Esophagus muscularis mucosa (tissue), 4 donors: Measurements from ENCODE around the gene KRT23. TPM values are rescaled to one million over a fixed set of nuclear protein-coding genes. Genes with fewer than 3 reads are reported as not detected.

Source experiments
- DNase-seq: peaks from one replicate; pipeline ENCODE4 v3.0.0-alpha.2; 2017; ENCODE audit errors: extremely low spot score
- H3K27ac ChIP-seq, 4 donors: fragments of 200-600 bp; sonication (generic); replicated peaks in 1 of 4; 1 replicate in 3 of 4; 2 replicates in 1 of 4; pipeline ENCODE4 v1.5.1; 2016 to 2019; ENCODE audit warnings: mild to moderate bottlenecking in 1 of 4
- H3K27me3 ChIP-seq, 4 donors: fragments of 200-600 bp; sonication (generic); one replicate each; pipeline versions ENCODE4 v1.5.1 to v1.6.0; 2016 to 2019
- H3K36me3 ChIP-seq, 4 donors: fragments of 200-600 bp; sonication (generic); one replicate each; pipeline ENCODE4 v1.5.1; 2016 to 2019
- H3K4me1 ChIP-seq, 4 donors: fragments of 200-600 bp; sonication (generic); one replicate each; pipeline ENCODE4 v1.5.1; 2016 to 2019
- H3K4me3 ChIP-seq, 4 donors: fragments of 200-600 bp; sonication (generic); 1 replicate in 2 of 4; 2 replicates in 2 of 4; pipeline ENCODE4 v1.5.1; 2016 to 2019; ENCODE audit warnings: mild to moderate bottlenecking in 4 of 4, moderate library complexity in 1 of 4
- H3K9me3 ChIP-seq, 4 donors: fragments of 200-600 bp; sonication (generic); 1 replicate in 3 of 4; 2 replicates in 1 of 4; pipeline ENCODE4 v1.5.1; 2016 to 2019
- CTCF ChIP-seq, 3 experiments: fragments of 200-600 bp in 2 of 3; fragments of 450-650 bp in 1 of 3; sonication (generic) in 2 of 3; IDR thresholded peaks; one replicate each; pipeline ENCODE4 v1.5.1; 2017 to 2019; ENCODE audit warnings: antibody characterized with exemption in 3 of 3, mild to moderate bottlenecking in 2 of 3, moderate library complexity in 1 of 3
- EP300 ChIP-seq: sonication (generic); formaldehyde crosslinking; IDR thresholded peaks from one replicate; pipeline ENCODE4 v1.6.1; 2017; ENCODE audit warnings: antibody characterized with exemption
- POLR2A ChIP-seq: fragments of 450-650 bp; IDR thresholded peaks from one replicate; pipeline ENCODE4 v1.6.1; 2017; ENCODE audit warnings: antibody characterized with exemption, moderate library complexity, mild to moderate bottlenecking, low read depth
- POLR2AphosphoS5 ChIP-seq, 2 donors: sonication (generic); formaldehyde crosslinking; IDR thresholded peaks; one replicate each; pipeline ENCODE4 v1.6.1; 2017; ENCODE audit warnings: antibody characterized with exemption in 2 of 2
- WGBS: methylation state at CpG from one replicate; pipeline ENCODE4 v1.1.5; 2018; 5-methylcytosine and 5-hydroxymethylcytosine counted together
- intact Hi-C: fragments of 100-400 bp; cut with DNase I; formaldehyde crosslinking; loops from one replicate; pipeline ENCODE4 v1.15.1; 2023
- total RNA-seq, 4 donors: library from RNA; depleted of rRNA; stranded (reverse); fragments of >200 nt; gene quantifications; one replicate each; pipeline versions ENCODE4 v1.1.0 to v1.2.1, GENCODE V29; 2016

Gene KRT23
- total RNA-seq, 4 donors from 2014 or later = 0.50 TPM; not detected in 3

- H3K27me3 ChIP-seq = no peaks in the 10 kb centered on the region
Measured at GRCh38 chr17:40878044-40878443, 59.4 kb downstream of the KRT23 start.

DNA sequence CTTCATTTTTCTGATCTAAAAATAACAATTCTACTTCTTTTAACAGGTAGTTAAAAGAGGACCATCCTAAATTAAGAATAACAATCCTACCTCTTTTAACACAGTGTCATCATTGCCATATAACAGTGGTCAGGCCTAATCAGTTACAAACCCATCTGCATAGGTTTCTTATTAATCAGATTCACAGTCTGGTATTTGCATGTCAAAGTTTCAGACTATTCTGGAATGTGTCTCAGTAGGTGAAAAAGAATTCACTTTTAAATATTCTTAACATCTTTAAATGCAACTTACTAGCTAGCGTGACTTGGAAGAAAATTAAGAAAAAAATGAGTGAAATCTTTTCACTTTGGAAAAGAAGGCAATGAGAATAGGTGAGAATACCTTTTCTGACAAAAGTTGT lies 63.6 kb downstream of the KRT23 start:
- intact Hi-C loops = no loop called here
- no peaks in the 10 kb centered on the region for H3K36me3 ChIP-seq
- no peak for TF ChIP-seq POLR2AphosphoS5 (IDR thresholded peaks at IDR 0.05)
- TF ChIP-seq EP300 = no peak
- TF ChIP-seq POLR2A = no peak
- H3K27me3 ChIP-seq = peaks cover 0 to 15% (median 0%) of the 10 kb centered on the region in 4 donors
- no peaks in the 10 kb centered on the region for H3K9me3 ChIP-seq
- no peaks in the 10 kb centered on the region for H3K4me1 ChIP-seq
- no peak for DNase-seq
- WGBS = 74% methylated on average over 1 of the region's 1 CpG
- H3K27ac ChIP-seq = no peak overlapping the region
- H3K4me3 ChIP-seq = no peak overlapping the region

More at GRCh38 chr17:40878044-40878443, 59.4 kb downstream of the KRT23 start:
- Histone ChIP-seq H3K27ac (no peak overlapping the region), H3K9me3 (no peaks in the 10 kb centered on the region), H3K36me3 (no peaks in the 10 kb centered on the region), H3K4me1 (no peaks in the 10 kb centered on the region), H3K4me3 (no peak overlapping the region)
- TF ChIP-seq CTCF (IDR thresholded peaks at IDR 0.05) (no peak), POLR2A (no peak), POLR2AphosphoS5 (IDR thresholded peaks at IDR 0.05) (no peak), EP300 (no peak)
- intact Hi-C loops = no loop called here
- WGBS = 94% methylated on average over 9 of the region's 9 CpGs
- no peak for DNase-seq

DNA sequence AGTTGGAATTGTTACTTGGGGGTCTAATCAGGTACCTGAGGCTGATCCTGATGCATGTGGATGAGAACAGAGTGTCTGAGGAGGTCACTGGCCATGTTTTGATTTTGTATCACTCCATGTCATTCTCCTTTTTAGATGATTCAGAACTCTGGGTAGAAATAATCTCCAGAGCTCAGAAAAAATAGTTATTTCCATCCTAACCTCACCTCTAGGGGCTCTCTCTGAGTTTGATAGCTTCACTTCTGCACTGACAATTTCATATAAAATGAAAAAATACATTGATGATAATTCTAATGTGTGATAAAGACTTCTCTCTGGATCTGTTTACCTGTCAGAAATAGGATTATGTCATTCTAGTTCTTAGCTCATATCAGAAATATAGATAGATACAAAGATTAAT lies 64.2 kb downstream of the KRT23 start:
- no peaks in the 10 kb centered on the region for H3K4me1 ChIP-seq
- no peaks in the 10 kb centered on the region for H3K9me3 ChIP-seq
- TF ChIP-seq EP300 = no peak
- no peak overlapping the region for H3K27ac ChIP-seq
- DNase-seq = no peak
- H3K36me3 ChIP-seq = no peaks in the 10 kb centered on the region
- H3K4me3 ChIP-seq = no peak overlapping the region
- peaks cover 0 to 15% (median 0%) of the 10 kb centered on the region in 4 donors for H3K27me3 ChIP-seq
- intact Hi-C loops = no loop called here

Other genes with a start within 250 kb of the KRT23 start
- under 1 TPM in 3 of 4 donors, not detected in 1; 0.17 to 0.52 (median 0.42) TPM for gene KRT24, start 233.9 kb downstream of the KRT23 start, total RNA-seq
- not detected for gene KRT25, start 182.3 kb downstream of the KRT23 start, total RNA-seq
- not detected for gene KRT26, start 165.4 kb downstream of the KRT23 start, total RNA-seq
- not detected for gene KRT27, start 155.1 kb downstream of the KRT23 start, total RNA-seq
- gene KRT28, start 137.7 kb downstream of the KRT23 start, total RNA-seq = not detected
- 10 to 100 TPM in 3 of 4 donors, 1 to 10 TPM in 1; 9.9 to 15.7 (median 10.7) TPM for gene KRT10, start 115.0 kb downstream of the KRT23 start, total RNA-seq
- not detected for gene KRT12, start 70.4 kb downstream of the KRT23 start, total RNA-seq
- gene KRT20, start 52.4 kb downstream of the KRT23 start, total RNA-seq = under 1 TPM in 1 of 4 donors, not detected in 3; 0.52 TPM
- gene KRT39, start 29.3 kb upstream of the KRT23 start, total RNA-seq = not detected
- not detected for gene KRT40, start 46.7 kb upstream of the KRT23 start, total RNA-seq
- not detected for gene KRTAP3-3, start 56.5 kb upstream of the KRT23 start, total RNA-seq
- gene KRTAP3-2, start 62.3 kb upstream of the KRT23 start, total RNA-seq = not detected
- gene KRTAP3-1, start 71.5 kb upstream of the KRT23 start, total RNA-seq = not detected
- gene KRTAP1-5, start 89.6 kb upstream of the KRT23 start, total RNA-seq = not detected
- not detected for gene KRTAP1-4, start 92.5 kb upstream of the KRT23 start, total RNA-seq
- gene KRTAP1-3, start 97.2 kb upstream of the KRT23 start, total RNA-seq = not detected
- gene KRTAP1-1, start 103.8 kb upstream of the KRT23 start, total RNA-seq = not detected
- not detected for gene KRTAP2-1, start 109.7 kb upstream of the KRT23 start, total RNA-seq
- not detected for gene KRTAP2-2, start 117.6 kb upstream of the KRT23 start, total RNA-seq
- not detected for gene KRTAP2-3, start 122.5 kb upstream of the KRT23 start, total RNA-seq
- gene KRTAP2-4, start 128.2 kb upstream of the KRT23 start, total RNA-seq = not detected
- not detected for gene KRTAP4-7, start 146.5 kb upstream of the KRT23 start, total RNA-seq
- not detected for gene KRTAP4-8, start 160.5 kb upstream of the KRT23 start, total RNA-seq
- not detected for gene KRTAP4-16, start 164.6 kb upstream of the KRT23 start, total RNA-seq
- gene KRTAP4-9, start 167.7 kb upstream of the KRT23 start, total RNA-seq = not detected
- not detected for gene KRTAP4-11, start 180.7 kb upstream of the KRT23 start, total RNA-seq
- not detected for gene KRTAP4-12, start 186.5 kb upstream of the KRT23 start, total RNA-seq
- gene KRTAP4-6, start 202.9 kb upstream of the KRT23 start, total RNA-seq = not detected
- gene KRTAP4-5, start 212.2 kb upstream of the KRT23 start, total RNA-seq = not detected
- not detected for gene KRTAP4-4, start 223.1 kb upstream of the KRT23 start, total RNA-seq
- not detected for gene KRTAP4-3, start 230.6 kb upstream of the KRT23 start, total RNA-seq
- not detected for gene KRTAP4-2, start 240.6 kb upstream of the KRT23 start, total RNA-seq
- not detected for gene KRTAP4-1, start 247.3 kb upstream of the KRT23 start, total RNA-seq